GM12892 (cell line): ENCODE measurements around the gene GFRA1.

Experiments used
- DNase-seq: peaks from one replicate; pipeline ENCODE4 v3.0.0; 2011; ENCODE audit not compliant: insufficient read length
- FAIRE-seq: peaks from 2 replicates; lab custom pipeline; 2011; peaks lifted over from hg19 to GRCh38; lab: Jason Lieb, UNC
- POLR2A ChIP-seq: IDR thresholded peaks from 2 replicates; pipeline ENCODE4 v1.6.1; 2011; ENCODE audit warnings: low read depth, low read length, control low read depth
- POLR2AphosphoS5 ChIP-seq: IDR thresholded peaks from 2 replicates; pipeline ENCODE4 v1.6.1; 2011; ENCODE audit warnings: low read depth, low read length, control low read depth
- TAF1 ChIP-seq: IDR thresholded peaks from 2 replicates; pipeline ENCODE4 v1.6.1; 2011; ENCODE audit warnings: low read depth, mild to moderate bottlenecking, control low read depth, low read length, borderline replicate concordance

GFRA1 gene

DNA sequence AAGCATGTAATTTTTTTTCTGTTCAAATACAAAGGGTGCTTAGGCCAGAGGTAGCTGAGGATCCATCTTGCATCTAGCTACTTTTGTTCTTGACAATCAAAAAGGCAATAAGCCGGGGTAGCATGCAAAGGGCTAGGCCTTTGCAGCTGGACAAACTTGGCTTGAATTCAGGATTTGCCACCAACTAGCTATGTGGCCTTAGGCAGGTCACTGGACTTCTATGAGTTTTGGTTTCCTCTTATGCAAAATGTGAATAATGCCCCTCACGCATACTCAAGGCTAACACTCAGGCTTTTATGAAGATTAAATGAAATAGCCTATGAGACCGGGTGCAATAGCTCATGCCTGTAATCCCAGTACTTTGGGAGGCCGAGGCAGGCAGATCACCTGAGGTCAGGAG, 19.3 kb downstream of the GFRA1 start:
- DNase-seq (no peak), FAIRE-seq (no peak)
- TF ChIP-seq TAF1 (no peak), POLR2A (no peak), POLR2AphosphoS5 (no peak)

DNA sequence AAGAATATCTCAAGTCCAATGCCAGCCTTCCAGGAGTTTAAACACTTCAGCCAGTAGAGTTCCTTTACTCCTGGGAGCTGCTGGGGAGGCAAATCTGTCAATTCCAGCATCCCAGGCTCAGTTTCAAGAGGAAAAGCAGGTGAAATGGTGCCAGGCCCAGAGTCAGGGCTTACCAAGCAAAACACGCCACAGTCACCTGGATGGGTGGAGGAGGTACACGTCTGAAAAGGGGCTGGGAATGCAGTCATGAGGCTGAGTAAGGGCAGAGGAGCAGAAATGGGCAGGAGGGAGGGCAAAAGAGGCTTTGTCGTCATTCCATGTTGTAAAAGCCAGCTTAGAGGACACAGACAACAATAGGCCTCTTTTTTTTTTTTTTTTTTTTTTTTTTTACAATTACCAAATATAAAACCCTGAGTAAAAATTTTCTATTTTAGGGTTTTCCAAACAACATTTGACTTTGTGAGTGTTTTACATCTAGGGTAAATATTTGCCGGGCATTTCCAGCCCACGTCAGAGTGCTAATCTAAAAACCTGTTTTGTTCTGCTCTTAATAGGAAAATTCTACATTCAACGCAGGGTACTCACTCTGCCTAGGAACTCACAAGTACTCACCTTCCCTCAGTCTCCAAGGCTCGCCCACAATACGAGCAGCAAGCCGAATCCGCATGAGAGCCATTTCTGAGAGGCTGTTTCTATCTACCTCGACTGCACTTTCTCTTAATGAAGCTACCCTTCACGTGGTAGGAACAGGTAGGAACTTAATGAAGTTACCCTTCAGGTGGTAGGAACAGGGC, 21.2 kb downstream of the GFRA1 start:
- TF ChIP-seq TAF1 (no peak), POLR2A (no peak), POLR2AphosphoS5 (no peak)
- DNase-seq (no peak), FAIRE-seq (no peak)

DNA sequence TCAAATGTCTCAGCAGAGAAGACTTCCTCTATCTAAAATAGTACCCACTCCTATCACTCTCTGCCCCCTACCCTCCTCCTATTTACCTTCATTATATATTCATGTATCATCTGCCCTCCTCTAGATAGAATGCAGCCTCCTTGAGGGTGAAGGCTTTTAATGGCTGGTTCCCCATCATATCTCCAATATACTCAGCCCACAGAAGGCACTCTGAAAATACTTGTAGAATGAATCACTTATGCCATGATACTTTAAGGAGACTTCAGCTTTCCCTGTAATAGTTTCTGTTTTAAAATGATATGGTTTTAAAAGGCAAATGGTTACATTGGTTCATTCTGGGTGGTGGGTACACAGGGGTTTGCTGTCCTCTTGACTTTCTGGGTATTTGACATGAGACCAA, 25.3 kb downstream of the GFRA1 start:
- no peak for DNase-seq
- TF ChIP-seq POLR2AphosphoS5, result no peak
- no peak for TF ChIP-seq POLR2A
- TF ChIP-seq TAF1, result no peak
- no peak for FAIRE-seq

DNA sequence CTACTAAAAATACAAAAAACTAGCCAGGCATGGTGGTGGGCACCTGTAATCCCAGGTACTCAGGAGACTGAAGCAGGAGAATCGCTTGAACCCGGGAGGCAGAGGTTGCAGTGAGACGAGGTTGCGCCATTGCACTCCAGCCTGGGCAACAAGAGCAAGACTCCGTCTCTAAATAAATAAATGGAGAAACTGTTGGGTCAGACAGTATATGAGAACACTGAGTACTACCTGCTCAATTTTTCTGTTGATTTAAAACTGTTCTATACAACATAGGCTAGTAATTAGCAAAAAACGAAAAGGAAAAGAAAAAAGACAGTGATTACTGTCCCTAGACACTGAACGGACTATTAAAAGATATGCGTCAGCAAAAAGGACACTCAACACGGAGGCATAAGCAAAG, 26.7 kb downstream of the GFRA1 start:
- FAIRE-seq, result no peak
- DNase-seq, result no peak
- TF ChIP-seq POLR2A, result no peak
- TF ChIP-seq POLR2AphosphoS5, result no peak
- no peak for TF ChIP-seq TAF1

DNA sequence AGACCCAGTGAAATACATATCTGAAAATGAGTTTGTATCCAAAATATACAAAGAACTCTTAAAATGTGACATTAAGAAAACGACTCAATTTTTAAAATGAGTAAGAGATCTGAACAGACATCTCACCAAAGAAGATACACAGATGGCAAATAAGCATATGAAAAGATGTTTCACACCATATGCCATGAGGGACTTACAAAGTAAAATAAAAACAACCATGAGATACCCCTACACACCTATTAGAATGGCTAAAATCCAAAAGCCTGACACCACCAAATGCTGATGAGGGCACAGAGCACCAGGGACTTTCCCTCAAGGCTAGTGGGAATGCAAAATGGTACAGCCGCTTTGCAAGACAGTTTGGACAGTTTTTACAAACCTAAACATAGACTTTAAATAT, 27.9 kb downstream of the GFRA1 start:
- DNase-seq (no peak), FAIRE-seq (no peak)
- TF ChIP-seq POLR2A (no peak), POLR2AphosphoS5 (no peak), TAF1 (no peak)

DNA sequence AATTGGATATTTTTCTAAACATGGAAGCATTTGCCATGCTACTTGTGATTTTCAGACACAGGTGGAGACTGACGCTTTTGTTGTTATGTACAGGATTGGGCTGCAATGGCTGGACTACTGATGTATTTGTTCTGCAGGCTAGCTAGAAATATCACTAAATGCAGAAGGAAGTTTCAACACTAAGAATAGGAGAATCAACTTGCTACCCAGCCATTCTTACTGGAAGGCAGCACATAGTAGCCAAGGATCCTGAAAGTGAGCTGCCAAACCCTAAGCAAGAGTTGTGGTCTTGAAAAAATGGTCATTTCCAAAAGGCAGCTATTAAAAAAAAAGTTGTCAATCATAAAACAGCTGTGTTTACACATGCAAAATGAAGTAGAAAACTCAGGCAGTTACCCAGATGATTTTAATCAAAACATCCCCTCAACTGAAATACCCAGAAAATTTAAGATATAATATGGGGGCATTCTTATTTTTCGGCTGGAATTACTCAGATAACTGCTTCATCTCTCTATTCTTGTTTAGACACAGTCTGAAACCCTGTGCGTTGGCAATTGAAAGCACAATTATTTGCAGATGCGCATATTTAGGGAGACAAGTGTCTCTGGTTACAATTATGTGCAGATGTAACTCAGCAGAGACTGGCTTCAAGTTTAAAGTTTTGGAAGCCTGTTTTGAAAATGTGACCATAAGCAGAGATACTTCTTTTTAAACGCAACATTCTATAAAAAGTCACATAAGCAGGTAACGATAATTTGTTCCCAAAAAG, 31.2 kb downstream of the GFRA1 start:
- FAIRE-seq (no peak), DNase-seq (no peak)
- TF ChIP-seq POLR2A (no peak), TAF1 (no peak), POLR2AphosphoS5 (no peak)

DNA sequence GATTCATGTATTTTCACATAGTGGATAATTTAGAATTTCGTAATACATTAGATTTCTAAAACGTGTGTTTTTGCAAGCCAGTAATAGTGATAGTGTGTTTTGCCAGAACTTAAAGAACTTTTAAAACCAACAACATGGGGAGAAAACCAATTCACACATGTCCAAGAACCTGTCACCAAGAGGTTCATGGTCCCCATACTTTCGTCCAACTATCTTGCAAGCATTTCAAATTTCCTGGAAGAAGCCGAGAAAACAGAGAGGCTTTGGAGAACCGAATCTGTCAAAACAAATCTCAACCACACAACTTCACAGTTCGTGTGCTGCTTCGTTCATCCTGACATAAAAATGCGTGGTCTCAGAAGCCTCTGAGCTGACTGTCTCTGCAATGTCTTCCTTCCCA, 31.9 kb downstream of the GFRA1 start:
- FAIRE-seq (no peak), DNase-seq (no peak)
- TF ChIP-seq POLR2A, result no peak
- TF ChIP-seq TAF1, result no peak
- TF ChIP-seq POLR2AphosphoS5, result no peak

DNA sequence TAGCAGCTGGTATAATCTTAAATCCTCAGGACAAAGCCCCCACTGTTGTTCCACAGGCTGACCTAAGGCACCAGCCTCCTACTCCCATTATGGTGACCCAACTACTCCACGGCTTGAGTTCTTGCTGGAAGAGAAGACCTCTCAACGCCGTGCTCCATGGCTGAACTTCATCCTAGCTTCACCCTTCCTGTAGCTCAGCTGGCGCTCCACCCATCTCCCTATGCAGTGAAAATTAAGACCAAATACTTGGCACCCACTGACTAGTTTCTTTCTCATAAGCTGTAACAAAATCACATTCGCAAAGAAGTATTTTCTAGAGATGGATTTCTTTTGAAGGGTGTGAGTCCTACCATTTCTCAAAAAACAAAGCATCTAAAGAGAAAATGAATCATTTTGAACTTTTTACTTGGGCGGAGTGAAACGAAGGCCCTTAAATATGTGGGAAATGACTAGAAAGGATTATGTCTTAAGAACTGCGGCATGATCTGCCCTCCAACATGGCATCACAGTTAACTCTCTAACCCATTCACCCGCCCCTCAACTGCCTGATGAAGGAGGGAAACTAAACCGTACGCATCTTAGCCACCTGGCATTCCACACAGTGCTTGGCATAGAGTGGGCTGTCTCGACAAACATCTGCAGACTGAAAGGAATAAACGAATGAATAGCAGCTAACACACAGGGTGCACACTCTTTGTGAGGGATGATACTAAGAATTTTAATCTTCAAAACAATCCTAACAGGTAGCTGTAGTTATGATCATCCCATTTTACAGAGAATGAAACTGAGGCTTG, 32.7 kb downstream of the GFRA1 start:
- no peak for DNase-seq
- TF ChIP-seq TAF1 (no peak), POLR2AphosphoS5 (no peak), POLR2A (no peak)
- no peak for FAIRE-seq

DNA sequence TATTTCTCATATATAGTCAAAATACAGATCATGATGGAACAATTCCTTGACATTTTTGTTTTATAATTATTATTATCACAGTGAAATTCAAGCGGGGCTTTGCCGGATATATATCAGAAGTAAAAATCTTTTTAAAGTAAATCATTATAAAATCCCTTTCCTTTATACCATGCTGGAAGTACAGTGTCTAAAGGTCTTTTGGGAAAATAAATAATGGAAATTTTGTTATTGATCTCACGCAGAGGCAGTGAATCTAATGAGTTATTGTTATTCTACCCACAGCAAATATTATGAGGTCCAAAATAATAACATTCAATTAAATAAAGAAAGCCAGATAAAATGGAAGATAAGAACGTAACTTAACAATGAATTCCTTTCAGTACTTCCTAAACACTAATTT, 33.8 kb downstream of the GFRA1 start:
- TF ChIP-seq TAF1 (no peak), POLR2AphosphoS5 (no peak)
- DNase-seq (no peak), FAIRE-seq (no peak)

DNA sequence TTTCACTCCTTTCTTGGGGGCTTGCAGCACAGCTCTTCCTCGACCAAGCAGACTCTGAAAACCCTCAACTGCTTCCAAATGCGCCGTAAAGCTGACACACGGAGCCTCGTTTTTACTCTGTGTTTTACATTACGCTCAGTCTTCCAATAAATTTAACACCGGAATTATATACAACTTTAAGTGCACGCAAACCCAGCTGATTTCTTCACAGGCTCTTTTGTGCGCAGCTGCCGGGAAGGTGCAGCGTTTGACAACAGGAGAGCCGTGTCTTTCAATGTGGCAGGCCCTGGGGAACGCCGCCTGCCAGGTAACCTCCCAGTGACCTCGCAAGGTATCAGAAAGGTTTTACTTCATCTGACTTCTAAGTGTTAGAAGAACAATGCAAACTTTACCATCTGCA, 35.0 kb downstream of the GFRA1 start:
- DNase-seq (no peak), FAIRE-seq (no peak)
- TF ChIP-seq TAF1 (no peak), POLR2AphosphoS5 (no peak), POLR2A (no peak)

DNA sequence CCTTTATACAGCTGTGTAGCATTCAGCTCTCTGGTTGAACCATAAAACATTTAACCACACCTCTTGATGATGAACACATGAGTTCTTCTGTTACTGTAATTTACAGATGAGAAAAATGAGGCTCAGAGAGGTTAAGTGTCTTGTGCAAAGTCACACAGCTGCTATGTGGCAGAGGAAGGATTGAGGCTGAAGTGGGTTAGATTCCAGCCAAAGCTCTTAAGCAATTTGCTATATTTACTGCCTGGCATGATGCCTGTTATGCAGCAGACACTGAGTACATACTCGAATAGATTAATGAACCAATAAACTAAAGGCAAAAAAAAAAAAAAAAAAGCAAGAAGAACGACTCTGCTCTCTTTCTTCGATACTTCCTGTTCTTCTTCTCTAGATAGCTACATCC, 35.7 kb downstream of the GFRA1 start:
- TF ChIP-seq POLR2AphosphoS5 (no peak), TAF1 (no peak), POLR2A (no peak)
- FAIRE-seq (no peak), DNase-seq (no peak)
